DMS153 (cell line): ENCODE data around the gene F12.

ENCODE experiments used
- DNase-seq: peaks from one replicate; lab custom pipeline; 2025; lab: John Stamatoyannopoulos, UW

Gene F12

DNA sequence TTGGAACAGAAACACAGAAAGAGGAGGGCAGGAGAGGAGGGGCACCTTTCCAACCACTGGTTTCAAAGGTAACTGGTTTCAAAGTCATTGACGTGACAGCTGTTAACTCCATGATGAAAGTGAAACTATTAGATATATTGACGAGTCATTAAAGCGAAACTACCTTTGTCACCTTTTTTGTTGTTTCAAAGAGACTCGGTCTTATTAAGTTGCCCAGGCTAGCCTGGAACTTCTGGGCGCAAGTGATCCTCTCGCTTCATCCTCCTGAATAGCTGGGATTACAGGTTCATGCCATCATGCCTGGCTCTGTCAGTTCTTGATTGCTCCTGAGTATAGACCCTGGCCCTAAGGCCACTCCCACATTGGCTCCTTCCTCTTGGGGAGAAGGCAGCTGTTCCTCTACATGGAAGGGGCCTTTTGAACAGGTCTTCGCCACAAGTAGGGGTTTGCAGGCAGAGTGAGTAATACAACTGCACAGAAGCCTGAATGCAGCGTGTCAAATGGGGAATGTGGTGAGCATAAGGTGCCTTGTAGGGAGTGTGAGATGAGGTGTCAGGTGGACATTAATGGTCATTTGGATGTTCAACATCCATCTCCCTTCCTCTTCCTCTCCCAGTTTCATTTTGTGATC lies 3.4 kb upstream of the F12 start:
- DNase-seq: no peak

DNA sequence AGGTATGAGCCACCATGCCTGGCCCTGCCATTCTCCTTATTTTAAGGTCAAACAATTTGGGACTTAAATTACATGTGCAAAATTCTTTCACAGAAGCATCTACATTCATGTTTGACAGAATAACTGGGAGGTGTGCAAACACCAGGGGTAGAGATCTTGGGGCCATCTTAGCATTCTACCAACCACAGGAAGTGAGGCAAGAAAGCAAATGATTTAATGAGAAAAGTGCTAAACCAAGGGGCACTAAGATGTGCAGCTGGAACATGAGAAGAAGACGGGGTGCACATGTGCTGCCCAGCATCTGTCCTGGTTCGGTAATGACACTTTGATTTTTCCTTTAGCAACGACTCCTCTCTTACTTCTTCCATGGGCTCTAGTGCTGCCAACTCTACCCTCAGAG lies 1.2 kb upstream of the F12 start:
- DNase-seq: no peak

DNA sequence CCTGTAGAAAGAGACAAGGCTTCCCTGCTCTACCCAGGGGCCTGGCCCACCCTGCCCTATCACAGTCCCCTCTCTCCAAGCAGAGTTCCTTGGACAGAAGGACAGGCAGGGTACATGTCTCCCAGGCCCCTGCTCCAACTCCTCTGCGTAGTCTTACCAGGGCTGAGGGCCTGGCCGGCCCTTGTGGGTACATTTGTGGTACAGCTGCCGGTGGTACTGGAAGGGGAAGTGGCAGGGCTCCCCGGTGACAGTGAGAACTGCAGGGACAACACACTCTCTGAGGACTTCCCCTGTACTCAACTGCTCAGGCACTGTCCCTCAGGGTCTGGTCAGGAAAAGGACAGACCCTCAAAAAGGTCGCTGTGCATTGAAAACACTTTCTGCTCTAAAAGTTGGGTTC lies 3.6 kb downstream of the F12 start:
- DNase-seq: no peak

DNA sequence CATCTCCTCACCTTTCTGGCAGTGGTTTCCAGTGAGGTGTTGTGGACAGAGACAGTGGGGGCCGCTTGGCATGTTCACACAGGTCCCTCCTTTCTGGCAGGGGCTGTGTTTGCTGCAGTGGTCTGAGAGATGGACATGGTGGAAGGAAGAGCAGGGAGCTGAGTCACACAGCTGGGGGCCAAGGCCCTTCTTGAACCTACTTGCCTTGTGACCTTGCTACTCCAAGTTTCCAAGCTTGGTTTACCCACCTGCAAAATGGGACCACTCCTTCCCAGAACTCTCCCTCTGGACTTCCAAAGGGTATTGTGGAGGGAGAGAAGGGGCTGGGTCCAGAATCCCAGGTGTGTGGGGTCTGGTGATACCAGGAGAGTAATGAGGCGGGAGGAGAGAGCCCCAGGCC lies 4.1 kb downstream of the F12 start:
- DNase-seq: no peak

DNA sequence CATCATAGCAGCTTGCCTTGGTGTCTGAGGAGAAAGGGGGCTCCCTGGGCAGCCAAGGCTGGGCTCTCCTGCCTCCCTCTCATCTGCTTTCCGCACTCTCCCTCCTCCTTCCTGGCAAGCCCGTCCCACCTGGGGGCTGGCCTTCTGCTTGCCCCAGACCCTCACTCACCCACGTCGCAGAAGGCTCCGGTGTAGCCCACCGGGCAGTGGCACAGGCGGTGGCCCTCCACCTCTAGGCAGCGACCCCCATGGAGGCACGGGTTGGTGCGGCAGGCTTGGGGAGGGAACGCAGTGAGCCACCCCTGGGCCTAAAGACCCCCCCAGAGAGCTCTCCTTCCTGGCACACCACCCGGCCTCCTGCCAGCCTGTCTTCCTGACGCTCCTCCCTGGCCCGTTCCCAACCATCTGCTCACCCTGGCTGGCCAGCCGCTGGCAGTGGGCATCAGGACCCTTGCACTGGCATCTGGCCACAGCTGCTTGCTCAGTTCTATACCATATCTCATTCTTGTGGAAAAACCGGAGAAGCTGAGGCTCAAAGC lies 4.7 kb downstream of the F12 start:
- no peak for DNase-seq

DNA sequence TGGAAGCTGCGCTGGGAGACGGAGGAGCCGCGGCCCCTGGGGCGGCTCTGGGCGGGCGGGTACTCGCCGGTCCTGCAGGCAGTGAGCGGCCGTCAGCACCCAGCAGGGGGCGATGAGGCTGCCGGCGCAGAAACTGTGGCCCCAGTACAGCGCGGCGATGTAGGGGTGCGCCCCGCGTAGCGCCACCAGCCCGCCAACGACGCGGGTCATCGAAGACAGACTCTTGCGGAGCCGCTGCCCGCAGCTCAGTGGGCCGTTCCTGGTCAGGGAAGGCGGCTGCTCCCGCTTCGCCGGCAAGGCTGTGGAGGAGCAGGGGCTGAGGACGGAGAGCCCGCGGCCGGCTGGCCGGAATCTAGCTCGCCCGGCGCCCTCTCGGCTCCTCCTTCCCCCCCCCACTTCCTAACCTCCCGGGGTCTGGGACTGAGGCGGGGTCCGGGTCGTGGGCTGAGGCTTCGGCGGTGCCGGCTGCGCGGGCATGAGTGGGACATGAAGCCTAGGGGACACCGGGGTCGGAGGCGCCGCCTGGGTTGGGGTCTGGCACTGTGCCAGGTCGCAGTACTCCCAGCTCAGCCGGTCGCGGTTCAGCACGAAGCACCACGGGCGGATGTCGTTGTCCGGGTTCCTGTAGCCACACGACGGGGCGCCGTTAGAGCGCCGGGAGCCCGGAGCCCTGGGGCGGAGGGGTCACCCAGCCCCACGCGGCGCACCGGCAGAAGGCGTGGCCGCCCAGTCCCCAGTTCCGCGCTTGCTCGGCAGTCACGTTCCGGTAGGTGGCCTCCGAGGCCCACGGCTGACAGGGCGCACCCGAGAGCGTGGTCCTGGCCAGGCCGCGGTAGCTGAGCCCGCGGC lies 5.3 kb downstream of the F12 start:
- DNase-seq: peak; percentile 34

DNA sequence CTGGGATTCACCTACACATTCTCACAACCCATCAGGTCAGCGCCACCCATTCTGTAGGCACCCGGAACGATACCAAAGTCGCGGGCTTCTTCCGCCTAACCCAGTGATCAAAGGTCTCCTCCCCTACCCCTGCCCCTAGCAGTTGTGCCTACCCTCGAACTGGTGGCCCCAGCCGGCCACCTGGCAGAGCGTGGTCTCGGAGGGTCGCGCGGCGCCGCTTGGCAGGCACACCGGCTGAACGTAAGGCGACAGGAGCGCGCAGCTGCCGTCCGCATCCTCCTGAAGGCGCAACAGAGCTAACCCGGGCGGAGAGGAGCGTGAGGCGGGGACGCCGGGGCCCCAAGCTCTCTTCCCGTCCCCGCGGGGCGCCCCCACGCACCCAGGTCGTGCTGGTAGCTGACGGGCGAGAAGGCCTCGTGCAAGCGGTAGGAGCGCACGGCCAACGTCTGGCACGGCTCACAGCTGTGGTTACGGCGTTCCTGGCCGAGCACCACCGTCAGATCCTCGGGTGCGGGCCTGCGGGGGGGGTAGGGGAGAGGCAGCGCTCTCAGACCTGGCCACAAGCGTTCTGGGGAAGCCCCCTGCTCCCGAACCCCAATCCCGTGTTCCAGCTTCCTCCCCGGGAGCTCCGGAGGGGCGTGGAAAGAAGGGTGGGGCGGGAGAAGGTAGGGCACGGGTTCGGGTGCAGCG lies 6.1 kb downstream of the F12 start:
- peak; percentile 4 for DNase-seq

DNA sequence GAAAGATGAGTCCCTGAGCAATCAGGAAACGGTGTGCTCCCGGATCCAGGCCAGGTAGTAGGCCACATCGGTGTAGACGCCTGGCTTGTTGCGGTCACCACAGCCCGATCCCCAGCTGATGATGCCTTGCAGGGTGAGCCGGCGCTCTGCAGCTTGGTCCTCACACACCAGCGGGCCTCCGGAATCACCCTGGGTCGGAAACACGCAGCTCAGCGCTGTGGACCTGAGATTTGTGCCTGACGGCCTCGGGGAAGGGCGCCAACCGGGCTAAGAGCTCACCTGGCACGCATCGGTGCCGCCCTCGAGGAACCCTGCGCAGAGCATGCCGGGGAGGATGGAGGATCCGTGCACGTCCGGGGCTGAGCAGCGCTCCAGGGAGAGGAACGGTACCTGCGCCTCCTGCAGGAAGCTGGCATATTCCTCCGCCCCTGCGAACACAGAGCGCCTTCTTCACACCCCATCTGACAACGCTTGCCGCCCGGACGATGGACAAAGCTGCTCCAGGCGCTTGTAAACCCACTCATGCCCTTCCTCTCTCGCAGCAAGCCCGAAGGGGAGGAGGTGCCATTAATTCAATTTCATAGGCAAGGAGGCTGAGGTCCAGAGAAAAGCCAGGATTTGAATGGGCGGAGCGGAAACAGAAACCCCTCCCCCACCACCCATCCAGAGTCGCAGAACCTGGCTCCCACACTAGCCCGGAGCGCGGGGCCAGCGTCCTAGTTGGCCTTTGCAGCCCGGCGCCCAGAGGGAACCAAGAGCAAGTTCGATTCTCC lies 6.9 kb downstream of the F12 start:
- DNase-seq: peak; percentile 70

DNA sequence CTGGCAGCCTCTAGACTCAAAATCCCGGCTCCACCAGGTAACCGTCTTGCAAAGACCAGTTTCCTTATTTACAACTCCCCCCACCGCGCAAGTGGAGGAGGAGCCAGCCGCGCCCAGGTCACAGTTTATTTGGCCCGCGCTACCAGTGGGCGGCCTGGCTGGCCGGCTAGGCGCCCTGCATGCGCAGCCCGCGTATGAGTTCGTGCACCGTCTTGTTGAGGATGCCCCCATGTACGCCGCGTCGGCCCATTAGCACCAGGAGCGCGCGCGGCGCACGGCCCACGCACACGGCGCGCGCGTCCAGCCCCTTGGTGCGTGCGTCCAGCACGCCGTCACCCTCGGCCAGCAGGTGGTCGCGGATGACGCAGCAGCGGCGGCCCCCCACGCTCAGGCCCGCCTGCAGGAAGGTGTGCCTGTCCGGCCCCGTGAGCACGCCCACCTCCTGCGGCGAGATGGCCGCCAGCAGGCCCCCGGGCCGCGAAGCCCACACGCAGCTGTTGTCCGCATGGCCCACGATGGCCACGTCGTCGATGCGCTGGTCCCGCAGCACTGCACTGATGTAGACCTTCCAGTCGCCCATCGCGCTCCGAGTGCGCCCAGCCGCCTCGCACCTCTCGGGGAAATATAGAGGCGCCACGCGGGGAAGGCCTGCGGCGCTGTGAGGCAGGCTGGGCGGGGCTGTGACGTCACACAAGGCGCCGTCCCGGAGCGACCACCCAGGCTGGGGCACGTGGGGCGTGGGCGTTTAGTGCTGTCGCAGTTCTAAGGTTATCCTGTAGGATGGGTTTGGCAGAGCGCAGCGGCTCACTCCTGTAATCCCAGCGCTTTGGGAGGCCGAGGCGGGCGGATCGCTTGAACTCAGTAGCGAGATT lies 9.1 kb downstream of the F12 start, which contains the start of gene PFN3:
Gene PFN3, minus strand, starts transcription at position 665 of the 872 bp plus-strand sequence. Its CDS starts 85 bp downstream, at position 580.
- no peak for DNase-seq

DNA sequence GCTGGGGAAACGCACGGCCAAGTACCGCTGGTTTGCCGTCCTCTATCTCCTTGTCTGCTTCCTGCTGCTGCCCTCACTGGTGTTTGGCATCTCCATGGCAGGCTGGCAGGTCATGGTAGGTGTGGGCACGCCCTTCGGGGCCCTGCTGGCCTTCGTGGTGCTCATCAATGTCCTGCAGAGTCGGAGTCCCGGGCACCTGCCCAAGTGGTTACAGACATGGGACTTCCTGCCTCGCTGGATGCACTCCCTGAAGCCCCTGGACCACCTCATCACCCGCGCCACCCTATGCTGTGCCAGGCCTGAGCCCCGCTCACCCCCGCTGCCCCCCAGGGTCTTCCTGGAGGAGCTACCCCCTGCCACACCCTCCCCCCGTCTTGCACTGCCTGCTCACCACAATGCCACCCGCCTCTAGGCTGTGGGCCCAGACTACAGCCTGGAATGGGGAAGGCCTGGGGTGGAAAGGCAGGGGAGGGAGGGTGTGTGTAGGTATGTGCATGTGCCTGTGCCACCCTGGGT lies 11.4 kb downstream of the F12 start:
- no peak for DNase-seq

DNA sequence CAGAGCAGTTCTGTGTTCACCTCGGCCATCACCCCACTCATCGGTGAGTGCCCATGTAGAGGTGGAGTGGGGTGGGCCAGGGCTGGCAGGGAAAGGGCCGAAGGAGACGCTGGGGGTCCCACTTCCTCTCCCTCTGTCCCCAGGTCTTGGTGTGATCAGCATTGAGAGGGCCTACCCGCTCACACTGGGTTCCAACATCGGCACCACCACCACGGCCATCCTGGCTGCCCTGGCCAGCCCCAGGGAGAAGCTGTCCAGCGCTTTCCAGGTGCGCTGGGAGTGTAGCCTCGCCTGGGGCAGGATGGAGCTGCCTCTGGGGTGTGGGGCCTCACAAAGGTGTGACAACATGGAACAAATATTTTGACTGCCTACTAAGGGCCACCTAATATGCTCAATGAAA lies 12.6 kb downstream of the F12 start:
- DNase-seq: no peak

DNA sequence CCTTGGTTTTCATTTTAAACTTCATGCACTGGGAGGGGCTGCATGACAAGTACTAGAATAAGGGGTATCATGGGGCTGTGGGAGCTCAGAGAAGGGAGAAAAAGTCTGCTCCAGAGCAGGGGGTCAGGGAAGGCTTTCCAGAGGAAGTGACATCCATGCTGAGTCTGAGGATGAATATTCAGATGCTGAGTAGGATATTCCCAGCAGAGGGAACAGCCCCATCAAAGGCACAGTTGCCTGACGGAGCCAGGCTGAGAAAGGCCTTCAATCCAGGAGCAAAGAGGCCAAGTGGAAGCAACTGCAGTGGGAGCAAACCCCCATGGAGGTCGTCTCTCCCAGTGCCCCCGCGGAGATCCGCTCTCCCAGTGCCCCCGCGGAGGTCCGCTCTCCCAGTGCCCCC lies 13.3 kb downstream of the F12 start:
- no peak for DNase-seq

DNA sequence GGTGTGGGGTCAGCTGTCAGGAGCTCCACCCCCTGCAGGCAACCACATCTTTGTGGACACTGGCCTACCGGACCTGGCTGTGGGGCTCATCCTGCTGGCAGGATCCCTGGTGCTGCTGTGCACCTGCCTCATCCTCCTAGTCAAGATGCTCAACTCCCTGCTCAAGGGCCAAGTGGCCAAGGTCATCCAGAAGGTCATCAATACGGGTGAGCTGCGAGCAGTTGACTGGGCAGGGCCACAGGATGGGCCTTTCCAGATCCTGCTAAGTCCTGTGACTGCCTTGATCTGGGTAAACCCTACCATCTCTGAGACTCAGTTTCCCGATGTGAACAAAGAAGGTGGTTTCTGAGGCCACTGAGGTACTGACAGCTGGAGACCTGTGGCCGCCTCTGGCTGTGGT lies 15.4 kb downstream of the F12 start:
- DNase-seq: no peak

DNA sequence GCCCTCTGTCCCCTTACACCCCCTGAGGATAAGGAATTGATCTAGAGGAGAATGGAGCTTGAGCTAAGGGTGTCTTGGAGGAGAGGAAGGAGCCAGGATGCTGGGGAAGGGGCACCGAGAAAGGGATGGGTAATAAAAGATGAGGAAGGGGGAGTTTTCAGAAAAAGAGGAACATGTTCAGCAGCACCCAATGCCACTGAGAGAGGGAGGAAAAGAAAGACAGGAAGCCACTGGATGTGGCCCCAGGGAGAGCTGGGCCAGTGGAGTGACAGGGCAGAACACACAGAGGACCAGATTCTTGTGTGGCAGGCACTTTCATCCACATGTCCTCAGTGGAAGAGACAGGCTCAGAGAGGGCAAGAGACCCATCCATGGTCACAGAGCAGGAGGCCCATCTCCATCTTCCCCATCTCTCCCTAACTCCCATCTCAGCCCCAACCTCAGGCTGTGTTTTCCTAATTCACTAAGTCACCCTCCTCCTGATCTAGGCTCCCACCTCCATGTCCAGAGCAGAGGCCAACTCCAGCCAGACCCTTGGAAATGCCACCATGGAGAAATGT lies 16.1 kb downstream of the F12 start:
- no peak for DNase-seq

DNA sequence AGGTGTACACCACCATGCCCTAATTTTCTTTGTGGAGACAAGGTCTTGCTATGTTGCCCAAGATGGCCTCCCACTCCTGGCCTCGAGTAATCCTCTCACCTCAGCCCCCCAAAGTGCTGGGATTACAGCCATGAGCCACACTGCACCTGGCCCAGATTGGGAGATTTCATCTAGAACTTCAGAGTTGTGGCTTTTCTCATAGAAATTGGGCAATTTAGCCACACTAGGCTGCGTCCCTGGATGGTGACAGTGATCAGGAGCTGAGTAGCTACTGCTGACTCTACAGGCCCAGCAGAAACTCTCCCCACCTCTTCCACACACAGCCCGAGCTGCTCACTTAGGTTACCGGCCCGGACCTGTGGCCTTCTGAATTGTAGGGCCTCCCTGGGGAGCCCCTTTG lies 16.6 kb downstream of the F12 start:
- no peak for DNase-seq

DNA sequence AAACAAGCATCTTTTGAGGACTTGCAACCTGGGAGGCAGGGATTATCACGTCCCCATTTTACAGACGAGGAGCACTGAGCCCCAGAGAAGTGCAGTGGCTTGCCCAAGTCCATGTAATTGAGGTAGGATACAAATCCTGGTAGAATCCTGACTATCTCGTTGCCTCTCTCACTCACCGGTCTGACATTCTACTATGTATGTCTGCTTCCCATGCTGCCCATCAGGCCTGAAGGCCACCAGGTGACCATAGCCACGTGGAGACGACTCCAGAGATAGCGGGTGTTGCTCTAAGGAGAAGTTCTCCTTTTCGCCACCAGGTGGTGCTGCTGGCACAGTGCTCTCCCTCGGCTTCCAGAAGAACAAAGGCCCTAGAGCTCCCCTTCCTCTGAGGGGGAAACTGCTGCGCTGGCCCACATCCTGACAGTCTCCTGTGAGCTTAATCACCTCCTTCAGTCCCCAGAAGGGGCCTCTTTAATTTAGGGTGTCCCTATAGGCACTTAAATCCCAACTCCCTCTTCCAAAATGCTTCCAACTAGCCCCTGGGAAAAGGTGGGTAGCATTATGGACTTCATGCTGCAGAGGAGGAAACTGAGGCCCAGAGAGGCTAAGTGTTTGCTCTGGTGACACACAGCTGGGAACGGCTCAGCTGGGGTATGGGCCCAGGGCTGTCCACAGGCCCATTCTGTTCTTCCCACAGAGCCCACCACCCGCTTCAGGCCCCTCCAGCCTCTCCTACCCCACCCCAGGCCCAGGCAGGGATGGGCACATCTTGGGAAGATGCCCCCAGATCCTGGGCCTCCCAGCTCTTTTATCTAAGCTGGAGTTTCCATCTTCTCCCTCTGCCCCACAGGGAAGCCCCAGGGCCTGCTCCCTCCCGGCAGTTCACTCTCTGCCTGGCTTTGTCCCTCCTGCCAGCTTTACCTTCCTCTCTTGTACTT lies 18.7 kb downstream of the F12 start:
- DNase-seq: peak; percentile 58

DNA sequence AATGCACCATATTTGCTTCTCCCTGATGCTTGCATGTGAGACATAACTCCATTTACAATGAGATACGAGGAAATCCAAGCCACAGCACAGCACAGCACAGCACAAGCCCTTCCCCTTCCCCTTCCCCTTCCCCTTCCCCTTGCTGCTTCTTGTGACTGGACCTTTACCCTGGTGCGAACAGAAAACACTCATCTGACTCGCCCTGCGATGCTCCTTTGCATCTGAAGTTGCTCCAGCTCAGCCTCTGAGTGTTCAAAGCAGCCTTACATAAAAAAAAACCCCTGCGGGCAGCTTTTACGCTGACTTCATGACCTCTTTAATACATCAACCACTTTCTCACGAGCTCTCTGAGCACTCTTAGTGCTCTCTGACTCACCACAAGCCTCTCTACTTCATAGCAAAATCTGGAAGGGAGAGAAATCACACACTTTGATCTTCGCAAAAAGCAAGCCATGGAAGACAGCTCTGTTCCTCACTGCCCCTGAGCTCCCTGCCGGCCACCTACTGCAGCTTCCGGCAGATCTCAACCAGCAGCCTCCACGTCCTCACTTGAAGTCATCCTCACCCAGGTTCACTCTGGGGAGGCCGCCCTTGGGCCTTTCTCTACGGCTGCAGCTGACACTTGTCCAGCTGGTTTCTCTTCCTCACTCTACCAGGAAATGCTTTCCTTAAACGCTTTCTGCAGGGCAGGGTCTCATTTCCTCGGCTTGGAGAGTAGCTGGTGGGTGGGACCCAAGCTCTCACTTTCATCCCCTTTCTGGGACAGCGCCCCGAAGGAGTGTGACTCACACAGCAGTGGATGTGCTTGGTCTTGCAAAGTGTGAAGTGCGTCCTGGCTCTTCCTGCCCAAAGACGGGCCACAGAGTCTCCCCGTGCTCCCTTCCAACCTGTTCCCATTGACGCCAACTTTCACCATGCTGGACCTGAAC lies 19.9 kb downstream of the F12 start:
- DNase-seq: no peak

DNA sequence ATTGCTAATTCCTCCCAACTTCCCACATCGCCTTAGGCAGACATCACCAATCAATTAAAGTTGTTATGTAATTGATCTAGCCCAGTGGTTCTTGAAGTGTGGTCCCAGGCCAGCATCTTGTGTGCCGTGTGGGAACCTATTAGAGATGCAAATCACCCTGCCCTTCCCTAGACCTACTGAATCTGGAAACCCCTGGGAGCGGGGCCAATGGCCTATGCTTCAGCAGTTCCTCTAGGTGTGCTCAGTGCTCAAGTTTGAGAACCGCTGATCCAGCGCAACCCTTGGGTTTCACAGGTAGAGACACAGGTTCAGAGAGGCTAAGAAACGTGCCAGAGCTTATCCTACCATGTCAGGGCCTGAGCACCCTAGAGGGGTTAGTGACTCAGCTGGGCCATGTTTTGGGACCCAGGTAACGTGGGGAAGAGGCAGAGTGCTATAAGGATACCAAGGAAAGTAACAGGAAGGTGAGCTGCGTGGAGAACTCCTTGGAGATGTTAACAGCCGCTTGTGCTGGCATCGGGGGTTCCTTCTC lies 20.8 kb downstream of the F12 start:
- DNase-seq: no peak
